ENCODE measurements around the gene TRIM38. TPM values are rescaled to one million over a fixed set of nuclear protein-coding genes. Genes with fewer than 3 reads are reported as not detected.
A peak's percentile ranks its signal among the peaks of the same experiment; 100 is the strongest.
"Not testable (repeated sequence)": the region's sequence is repeated elsewhere in the genome, so short reads cannot be mapped to it uniquely, and the experiment has no call there.

TRIM38 gene
- total and polyA plus RNA-seq, 12 donors = 1.3 to 5.4 (median 2.7) TPM

DNA sequence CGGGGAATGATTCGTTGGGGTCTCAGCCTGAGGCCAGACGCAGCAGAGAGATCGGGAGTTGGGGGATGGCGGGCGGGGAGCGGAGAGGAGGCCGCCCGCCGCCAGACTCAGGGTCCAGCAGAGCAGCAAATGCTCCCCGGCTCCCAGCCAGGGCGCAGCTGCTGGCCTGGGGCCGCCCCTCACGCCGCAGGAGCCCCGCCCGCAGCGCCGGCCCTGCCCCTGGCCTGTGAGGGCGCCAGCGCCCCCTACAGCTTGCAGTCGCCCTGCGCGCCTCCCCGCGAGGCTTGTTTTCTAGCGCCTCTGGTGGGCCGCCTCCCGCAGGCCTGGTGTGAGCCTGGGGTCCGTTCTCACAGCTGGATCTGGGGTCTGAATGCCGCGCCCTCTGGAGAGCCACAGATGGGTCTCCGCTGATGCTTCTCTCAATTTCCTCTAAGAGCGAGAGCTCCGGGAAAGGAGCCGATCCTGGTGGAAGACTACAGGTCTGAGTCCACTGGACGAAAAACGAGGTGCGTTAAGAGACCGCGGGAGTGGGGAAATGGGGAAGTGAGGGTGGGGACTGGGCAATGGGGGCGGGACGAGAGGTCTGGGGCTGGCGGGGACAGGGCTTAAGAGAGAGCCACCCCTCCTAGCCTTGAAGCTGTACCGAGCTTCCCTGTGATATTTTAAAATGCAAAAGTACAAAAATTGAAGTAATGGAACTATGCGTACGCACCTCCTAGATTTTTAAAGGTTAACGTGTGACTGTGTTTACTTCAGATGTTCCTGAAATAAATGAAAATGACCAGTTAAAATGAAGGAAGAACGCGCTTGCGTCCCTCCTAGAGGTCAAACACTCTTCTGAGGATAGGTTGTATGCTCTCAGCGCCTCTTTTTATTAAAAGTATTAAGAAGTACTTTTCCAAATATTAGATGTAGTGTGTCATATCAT is 30.1 kb downstream of the TRIM38 start:
- ATAC-seq (peak; percentile 96 to 100 (median 98)), DNase-seq (peak; percentile 95 to 98)
- H3K9me3 ChIP-seq = no peaks in the 10 kb centered on the region
- no peaks in the 10 kb centered on the region for H3K27me3 ChIP-seq
- TF ChIP-seq, protein P1, sequence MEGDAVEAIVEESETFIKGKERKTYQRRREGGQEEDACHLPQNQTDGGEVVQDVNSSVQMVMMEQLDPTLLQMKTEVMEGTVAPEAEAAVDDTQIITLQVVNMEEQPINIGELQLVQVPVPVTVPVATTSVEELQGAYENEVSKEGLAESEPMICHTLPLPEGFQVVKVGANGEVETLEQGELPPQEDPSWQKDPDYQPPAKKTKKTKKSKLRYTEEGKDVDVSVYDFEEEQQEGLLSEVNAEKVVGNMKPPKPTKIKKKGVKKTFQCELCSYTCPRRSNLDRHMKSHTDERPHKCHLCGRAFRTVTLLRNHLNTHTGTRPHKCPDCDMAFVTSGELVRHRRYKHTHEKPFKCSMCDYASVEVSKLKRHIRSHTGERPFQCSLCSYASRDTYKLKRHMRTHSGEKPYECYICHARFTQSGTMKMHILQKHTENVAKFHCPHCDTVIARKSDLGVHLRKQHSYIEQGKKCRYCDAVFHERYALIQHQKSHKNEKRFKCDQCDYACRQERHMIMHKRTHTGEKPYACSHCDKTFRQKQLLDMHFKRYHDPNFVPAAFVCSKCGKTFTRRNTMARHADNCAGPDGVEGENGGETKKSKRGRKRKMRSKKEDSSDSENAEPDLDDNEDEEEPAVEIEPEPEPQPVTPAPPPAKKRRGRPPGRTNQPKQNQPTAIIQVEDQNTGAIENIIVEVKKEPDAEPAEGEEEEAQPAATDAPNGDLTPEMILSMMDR (IDR thresholded peaks at IDR 0.05) = peak; percentile 95 to 100 (median 100)
- H3K36me3 ChIP-seq = peaks cover 0 to 19% (median 3%) of the 10 kb centered on the region in 9 donors
- intact Hi-C loops (cut with DNase I) = loop anchor here in 2 of 10 donors (2.0 to 10.0 kb wide), 3 partner anchors 24 to 268 kb away; a partner anchor contains a TSS
- H3K4me3 ChIP-seq = peak overlapping the region; percentile 37 to 74 (median 60)
- H3K27ac ChIP-seq = peak overlapping the region; percentile 76 to 96 (median 88)
- WGBS, 2 donors = 1 to 2% methylated on average over 52 of the region's 52 CpGs
- H3K4me1 ChIP-seq = peaks cover 0 to 19% (median 15%) of the 10 kb centered on the region in 9 donors

DNA sequence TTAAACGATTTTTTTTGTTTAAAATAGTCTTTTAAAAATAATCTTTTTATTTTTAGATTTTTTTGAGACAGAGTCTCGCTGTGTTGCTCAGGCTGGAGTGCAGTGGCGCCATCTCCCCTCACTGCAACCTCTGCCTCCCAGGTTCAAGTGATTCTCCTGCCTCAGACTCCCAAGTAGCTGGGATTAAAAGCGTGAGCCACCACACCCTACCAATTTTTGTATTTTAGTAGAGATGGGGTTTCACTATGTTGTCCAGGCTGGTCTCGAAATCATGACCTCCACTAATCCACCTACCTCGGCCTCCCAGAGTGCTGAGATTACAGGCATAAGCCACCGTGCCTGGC is 30.7 kb downstream of the TRIM38 start:
- not testable (repeated sequence) for DNase-seq, H3K9me3 ChIP-seq, ATAC-seq, H3K27me3 ChIP-seq
- peaks cover 0 to 19% (median 5%) of the 10 kb centered on the region in 9 donors for H3K36me3 ChIP-seq
- intact Hi-C loops (cut with DNase I) = loop anchor here in 2 of 10 donors (2.0 to 10.0 kb wide), 3 partner anchors 23 to 269 kb away; a partner anchor contains a TSS
- H3K4me3 ChIP-seq = peak overlapping the region; percentile 37 to 74 (median 60)
- 66 to 72% methylated on average over 7 of the region's 7 CpGs for WGBS, 2 donors
- peak overlapping the region in 9 of 10 donors; percentile 76 to 96 (median 89) for H3K27ac ChIP-seq
- peaks cover 0 to 19% (median 15%) of the 10 kb centered on the region in 9 donors for H3K4me1 ChIP-seq

DNA sequence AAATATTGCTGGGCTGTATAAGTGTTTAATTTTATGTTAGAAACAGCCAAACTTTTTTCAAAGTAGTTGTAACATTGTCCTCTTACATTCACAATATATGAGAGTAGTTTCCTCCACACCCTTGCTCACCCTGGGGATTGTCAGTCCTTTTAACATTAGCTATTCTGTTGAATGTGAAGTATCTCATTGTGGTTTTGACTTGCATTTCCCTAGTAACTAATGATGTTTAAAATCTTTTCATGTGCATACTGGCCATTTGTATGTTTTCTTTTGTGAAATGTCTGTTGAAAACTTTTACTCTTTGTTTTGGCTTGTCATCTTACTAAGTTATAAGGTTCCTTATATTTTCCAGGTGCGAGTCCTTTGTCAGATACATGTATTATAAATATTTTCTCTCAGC is 32.9 kb downstream of the TRIM38 start:
- H3K4me1 ChIP-seq = peaks cover 0 to 19% (median 15%) of the 10 kb centered on the region in 9 donors
- ATAC-seq (no peak), DNase-seq (no peak)
- H3K4me3 ChIP-seq = no peak overlapping the region
- WGBS, 2 donors = 100% methylated on average over 1 of the region's 1 CpG
- TF ChIP-seq, protein P1 (IDR thresholded peaks at IDR 0.05) = no peak
- intact Hi-C loops (cut with DNase I) = loop anchor here in 1 of 10 donors (10.0 kb wide), 1 partner anchor 271 kb away; a partner anchor contains a TSS
- no peaks in the 10 kb centered on the region for H3K9me3 ChIP-seq
- H3K36me3 ChIP-seq = peaks cover 0 to 30% (median 12%) of the 10 kb centered on the region in 9 donors
- no peak overlapping the region for H3K27ac ChIP-seq
- H3K27me3 ChIP-seq = no peaks in the 10 kb centered on the region

DNA sequence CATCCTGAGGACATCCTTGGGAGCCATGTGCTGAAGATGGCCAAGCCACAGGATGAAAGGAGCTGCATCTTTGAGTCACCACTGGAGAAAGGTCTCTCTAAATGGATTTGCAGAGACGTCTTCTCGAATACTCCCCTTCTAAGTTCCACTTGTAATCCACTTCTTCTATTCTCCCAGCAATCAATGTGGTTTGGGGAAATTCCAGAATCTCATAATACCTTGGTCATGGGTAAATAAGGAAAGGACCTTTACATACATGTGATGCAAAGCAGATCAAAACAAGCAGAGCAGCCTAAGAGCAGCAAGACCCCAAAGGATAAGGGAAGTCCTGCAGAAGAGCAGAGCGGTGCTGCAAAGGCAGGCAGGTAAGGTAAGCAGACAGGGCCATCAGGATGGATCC is 35.3 kb downstream of the TRIM38 start:
- Histone ChIP-seq H3K36me3 (peaks cover 0 to 43% (median 12%) of the 10 kb centered on the region in 9 donors), H3K4me3 (no peak overlapping the region), H3K4me1 (peaks cover 0 to 17% (median 11%) of the 10 kb centered on the region in 9 donors), H3K9me3 (no peaks in the 10 kb centered on the region), H3K27ac (no peak overlapping the region), H3K27me3 (no peaks in the 10 kb centered on the region)
- ATAC-seq (no peak), DNase-seq (no peak)
- WGBS, 2 donors = 97 to 99% methylated on average over 3 of the region's 3 CpGs
- intact Hi-C loops (cut with DNase I) = loop anchor here in 1 of 10 donors (10.0 kb wide), 1 partner anchor 273 kb away; a partner anchor contains a TSS
- TF ChIP-seq, protein P1 (IDR thresholded peaks at IDR 0.05) = no peak

Data from heart right ventricle (tissue), 16 donors.